CD4-positive, alpha-beta T cell treated with Interleukin-6 for 4 hours (primary cell): ENCODE results near the gene NMT1.
A peak's percentile ranks its signal among the peaks of the same experiment; 100 is the strongest.

Experiments used
- DNase-seq: peaks from one replicate; pipeline ENCODE4 v3.0.0-alpha.2; 2020; ENCODE audit warnings: mixed read lengths

NMT1 gene

DNA sequence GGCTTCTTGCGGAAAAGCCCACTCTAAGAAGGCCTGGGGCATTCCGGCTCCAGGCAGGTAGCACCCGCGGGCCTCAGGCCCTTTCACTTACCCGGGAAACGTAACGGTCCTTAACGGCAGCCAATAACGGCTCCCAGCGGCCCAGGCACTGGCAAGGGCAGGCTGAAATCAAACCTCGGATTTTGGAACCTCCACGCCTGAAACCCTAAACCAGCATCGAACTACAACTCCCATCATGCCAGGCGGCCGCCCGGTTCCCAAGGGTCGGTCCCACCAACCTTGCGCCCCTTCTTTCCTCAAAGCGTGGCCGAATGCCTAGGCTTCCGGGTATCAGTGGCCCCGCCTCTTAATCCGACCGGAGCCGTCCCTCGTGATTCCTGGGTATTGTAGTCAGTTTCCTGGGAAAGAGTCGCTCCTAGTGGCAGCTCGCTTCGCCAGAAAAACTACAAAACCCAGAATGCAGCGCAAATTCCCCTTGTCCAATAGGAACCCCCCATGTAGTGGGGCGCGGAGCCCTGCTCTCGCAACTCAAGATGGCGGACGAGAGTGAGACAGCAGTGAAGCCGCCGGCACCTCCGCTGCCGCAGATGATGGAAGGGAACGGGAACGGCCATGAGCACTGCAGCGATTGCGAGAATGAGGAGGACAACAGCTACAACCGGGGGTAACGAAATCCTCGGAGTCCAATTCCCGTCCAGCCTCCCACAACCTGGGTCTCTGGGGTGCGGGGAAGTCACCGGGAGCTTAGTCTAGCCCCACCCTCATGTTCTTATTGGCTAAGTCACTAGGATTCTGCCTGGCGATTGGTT lies at the start of gene NMT1:
NMT1 (plus strand) TSS at position 521 of the 809 bp plus-strand sequence; CDS start at position 534, 13 bp downstream.
- peak; percentile 95 for DNase-seq

DNA sequence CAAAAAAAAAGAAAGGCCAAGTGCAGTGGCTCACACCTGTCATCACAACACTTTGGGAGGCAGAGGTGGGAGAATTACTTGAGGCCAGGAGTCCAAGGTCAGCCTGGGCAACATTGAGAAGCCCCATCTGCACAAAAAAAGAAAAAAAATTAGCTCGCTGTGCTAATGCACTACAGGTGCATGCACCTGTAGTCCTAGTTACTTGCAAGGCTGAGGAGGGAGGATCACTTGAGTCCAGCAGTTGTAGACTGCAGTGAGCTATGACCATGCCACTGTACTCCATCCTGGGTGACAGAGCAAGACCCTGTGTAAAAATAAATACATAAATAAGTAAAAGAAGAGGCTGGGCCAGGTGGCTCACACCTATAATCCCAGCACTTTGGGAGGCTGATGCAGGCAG lies 49.4 kb upstream of the NMT1 start:
- DNase-seq, result no peak

DNA sequence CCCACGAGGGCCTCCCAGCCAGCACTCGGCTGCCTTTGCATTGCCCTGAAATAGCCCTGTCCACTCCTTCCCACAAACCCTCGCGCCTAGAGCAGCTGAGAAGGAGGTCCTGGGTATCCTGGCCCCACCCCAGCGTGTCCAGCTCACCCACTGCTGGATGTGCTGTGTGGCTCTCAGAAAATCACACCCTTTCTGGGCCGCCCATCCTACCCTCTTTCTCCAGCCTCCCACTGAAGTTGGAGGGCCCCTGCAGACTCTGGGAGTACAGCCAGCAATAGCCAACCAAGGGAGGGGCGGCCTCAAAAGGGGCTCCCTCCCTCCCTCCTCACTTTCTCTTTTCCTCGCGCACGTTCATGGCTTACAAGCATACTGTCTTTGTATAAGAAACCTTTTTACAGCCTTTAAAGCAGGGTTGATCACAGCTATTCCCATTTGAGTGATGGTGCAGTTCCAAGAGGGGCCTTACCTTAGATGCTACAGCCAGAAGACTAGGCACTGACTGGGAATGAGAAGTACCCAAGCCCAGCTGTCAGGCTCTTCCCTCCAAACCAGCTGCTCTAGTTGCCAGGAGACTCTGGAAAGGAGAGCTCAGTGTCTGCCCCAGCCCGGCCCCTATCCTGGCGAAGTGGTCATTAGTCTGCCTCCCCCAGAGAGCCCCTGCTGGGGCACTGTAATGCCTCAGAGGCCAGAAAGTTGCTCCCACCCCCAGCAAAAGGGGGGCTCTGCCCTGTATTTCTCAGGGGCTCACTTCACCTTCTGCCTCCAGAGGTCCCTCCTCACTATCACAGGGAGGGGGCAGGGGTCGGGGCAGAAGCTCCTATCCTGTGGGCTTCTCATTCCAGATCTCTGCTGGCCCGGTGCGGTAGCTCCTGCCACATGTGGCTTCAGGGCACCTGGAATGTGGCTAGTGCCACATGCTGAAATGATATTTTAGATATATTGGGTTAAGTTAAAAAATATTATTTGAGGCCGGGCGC lies 47.8 kb upstream of the NMT1 start:
- DNase-seq, result no peak

DNA sequence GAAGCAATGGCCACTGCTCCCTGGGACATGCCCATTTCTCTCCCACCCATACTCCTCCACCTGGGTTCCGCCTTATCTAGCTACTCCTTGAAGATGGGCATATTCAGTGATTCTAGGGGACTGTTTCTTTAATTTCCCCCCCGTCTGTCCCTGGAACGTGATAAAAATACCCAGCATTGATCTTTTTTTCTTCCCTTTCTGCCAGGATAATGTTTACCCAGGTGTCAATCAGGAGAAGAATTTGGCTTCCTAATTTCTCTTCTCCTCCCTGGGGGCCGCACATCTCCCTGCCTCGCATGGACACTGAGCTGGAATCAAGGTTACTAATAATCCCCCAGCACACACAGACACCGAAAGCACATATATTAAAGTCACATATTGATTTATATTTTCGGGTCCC lies 44.9 kb upstream of the NMT1 start:
- DNase-seq, result no peak

DNA sequence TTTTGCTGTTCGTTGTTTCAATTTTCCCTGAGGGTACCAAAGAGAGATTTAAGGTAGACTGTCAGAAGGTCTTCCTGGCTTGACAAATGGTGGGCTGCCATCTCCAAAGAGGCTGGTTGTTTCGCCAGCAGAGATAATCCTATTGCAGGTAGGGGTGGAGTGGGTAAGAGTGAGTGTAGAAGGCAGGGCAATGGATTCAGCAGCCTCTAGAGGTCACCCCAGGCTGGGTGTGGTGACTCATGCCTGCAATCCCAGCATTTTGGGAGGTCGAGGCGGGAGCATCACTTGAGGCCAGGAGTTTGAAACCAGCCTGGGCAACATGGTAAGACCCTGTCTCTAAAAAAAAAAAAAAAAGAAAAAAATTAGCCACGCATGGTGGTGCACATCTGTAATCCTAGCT lies 44.3 kb upstream of the NMT1 start:
- no peak for DNase-seq

DNA sequence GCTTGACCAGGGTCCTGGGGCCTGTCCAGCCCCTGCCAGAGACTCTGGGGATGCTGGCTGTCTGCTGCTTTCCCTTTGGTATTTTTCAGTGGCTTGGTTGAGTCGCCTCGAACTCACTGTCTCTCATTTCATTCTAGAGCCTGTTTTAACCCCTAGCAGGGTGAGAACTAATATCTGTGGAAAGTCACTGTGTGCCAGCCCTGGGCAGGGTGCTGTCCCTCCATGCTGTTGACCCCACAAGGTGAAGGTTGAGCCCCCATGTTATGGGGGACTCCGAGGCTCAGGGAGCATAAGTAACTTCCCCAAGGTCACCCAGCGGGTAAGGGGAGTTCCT lies 42.6 kb upstream of the NMT1 start:
- no peak for DNase-seq

DNA sequence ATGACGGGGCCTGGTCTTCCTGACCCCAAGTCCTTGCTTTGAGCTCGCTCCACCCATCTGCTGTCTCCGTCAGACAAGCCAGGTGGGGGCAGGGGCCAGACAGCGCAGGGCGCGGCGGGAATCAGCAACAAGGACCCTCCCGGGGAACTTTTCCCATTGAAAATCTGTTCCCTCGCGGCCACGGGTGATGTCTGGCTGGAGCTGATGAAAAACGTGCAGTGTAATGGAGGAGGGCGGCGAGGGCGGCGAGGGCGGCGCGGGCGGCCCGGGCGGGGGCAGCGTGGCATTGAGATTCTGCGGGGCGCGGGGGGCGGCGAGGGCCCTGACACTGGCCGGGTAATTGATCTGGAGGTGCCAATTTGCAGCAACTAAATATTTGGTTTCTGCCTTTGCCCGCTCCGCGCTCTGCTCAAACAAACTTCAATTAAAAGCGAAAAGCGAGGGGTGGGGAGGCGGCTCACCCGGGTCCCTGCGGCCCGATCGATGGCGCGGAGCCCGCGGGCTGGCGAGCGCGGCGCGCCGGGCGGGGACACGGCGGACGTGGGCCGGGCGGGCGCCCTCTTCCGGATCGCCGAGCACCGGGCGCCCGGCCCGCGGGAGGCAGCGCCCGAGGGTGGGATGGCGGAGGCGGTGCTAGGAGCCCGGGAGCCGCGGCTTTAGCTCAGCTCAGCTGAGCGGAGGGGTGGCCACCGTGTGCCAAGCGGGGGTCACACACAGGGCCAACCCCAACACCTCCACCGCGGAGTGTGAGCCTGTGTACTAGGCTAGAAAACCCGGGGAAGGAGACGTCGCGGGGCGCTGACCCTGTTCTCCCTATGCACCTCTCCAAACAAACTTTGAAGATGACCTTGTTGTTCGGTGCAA lies 42.0 kb upstream of the NMT1 start:
- peak; percentile 57 for DNase-seq

DNA sequence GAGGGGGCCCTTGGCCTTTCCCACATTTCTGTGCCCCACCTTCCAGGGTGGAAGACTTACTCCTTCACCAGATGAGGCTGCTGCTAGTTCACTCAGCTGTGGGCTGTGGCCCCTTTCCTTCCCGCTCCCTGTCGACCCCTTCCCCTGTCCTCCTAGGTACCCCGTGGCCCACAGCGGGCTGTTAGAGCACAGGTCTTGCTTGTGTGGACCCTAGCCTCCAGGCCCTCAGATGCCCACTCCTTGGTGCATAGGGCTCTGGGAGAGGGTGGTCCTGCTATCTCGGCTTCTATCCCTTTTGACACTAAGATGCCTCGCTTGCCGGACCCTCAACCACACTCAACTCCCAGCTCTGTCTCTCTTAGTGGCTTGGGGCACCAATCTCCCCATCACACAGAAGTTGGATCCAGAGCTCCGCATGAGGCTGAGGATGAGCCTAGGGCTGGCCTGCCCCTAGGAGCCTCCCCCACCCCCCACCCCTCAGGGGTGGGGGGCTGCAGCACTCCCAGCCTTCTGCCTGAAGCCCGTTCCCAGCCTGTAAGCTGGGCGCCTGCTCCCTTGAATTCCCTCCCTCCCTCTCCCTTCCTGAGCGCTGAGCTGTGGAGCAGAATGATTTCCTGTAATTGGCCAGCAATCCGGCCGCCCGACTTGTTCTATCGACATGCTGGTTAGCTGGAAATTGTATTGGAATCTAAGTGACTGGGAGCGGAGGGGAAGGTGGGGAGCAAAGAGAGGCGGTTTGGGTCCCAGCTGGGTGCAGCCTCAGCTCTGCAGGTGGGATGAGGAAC lies 40.6 kb upstream of the NMT1 start:
- no peak for DNase-seq

DNA sequence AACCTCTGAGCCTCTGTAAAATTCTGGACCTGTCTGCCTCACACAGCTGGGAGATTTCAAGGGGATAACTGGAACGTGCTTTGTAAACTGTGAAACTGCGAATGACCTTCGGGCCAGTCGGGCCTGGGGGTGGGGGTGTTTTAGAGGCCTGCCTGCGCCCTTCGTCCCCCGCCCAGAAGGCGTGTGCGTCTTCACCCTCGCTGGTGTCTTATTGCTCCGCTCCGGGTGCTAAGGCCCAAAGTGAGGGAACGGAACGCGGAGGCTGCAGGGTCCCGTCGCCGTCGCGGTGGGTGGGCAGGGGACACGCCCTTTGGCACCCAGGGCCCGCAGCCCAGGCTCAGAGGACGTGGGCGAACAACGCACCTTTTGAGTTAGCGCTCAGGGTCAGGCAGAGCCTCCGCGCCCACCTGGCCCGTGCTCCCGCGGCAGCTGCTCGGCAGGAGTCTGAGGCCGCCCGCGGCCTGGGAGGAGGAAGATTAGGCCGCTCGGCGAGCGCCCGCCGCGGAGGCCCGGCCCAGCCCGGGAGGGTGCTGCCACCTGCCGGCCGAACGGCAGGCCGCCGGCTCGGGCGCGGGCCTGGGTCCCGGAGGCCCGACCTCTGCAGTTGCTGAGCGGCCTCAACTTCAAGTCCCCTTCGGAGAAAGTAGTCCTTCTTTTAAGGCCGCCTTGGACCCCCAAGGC lies 39.4 kb upstream of the NMT1 start:
- peak; percentile 74 for DNase-seq

DNA sequence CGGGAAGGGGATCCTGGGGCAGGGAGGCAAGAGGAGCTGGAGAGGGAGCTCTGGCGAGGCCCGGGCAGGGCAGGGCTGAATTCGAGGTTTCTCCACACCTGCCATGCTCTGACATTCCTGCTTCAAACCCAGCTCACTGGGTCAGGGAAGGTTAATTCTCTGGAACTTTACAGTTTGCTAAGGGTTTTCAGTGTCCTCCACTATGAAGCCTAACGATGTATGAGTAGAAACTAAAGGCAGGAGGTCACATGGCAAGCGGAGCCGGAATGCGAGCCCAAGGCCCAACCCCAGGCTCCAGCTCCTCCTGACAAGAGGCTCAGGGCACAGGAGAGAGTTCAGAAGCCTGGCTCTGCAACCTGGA lies 38.8 kb upstream of the NMT1 start:
- no peak for DNase-seq

DNA sequence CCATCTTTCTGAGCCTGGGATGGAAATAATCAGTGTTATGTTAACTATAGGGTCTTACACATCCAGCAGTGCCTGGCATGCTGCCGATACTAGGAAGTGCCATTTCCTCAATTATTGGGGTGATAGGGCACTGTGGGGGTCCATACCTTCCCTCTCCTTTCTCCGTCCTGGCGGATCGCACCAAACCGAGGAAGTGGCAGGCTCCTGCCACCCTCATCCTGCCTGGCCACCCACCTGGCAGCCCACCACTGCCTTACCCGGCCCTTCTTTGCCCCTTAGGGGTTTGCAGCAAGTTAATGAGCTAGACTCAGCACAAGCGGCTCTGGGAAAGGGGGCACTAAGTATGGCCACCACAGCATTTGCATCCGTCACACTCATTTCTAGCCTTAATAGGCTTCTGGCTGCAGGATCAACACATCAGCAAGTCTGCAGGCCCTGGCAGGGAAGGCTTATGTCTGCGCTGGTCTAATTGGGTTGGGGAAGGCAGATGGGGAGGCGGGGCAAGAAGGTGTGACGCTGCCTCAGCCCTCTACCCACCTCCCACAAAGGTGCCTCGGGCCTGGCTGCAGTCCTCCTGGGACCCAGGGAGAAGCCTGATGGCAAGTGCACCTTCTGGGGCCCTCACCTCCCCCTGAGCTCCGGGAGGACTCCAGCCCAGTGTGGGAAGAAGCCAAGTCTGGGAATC lies 38.3 kb upstream of the NMT1 start:
- no peak for DNase-seq

DNA sequence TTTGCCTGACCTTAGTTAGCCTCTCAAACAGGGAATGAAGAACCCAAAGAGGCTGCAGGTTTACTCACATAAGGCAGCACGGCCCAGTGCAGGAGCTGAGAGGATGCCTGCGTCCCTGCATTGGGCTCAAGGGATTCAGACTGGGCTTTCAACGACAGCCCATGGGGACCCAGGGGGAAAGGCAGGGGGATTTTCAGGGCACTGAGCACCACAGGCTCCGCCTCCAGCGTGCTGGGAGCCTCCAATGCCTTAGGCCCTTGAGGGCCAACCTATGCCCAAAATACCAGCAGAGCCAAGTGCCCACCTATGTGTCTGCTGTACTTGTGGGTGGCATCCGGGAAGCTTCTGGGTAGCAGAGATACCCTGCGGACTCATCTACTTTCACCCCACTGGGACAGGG lies 32.0 kb upstream of the NMT1 start:
- no peak for DNase-seq

DNA sequence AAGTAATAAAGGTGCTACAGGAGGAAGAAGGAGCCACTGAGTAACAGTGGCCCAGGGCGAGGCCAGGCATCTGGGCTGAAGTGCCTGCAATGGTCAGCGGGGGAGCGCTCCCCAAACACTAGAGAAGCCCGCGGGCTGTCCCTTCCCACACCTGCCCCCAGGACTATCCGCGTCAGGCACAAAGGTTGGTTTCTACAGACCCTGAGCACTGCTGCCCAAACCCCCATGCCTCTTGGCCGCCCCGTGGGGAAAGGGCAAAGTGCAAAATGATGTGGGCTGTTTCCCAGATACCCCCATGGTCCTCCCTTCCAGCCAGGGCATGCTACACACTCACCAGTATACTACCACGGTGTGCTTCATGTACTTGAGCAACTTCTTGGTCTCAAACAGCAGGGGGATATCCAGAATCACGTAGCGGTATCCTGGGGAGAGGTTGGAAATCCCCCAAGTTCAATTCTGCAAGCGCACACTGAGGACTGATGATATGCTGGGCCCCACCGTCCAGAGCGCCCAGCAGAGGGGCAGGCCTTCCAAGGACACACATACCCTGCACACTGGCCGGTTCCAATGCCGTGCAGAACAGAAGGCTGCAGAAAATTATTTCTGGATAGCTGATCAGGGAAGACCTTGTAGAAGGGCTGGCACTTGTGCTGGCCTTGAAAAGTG lies 31.2 kb upstream of the NMT1 start:
- DNase-seq, result no peak

DNA sequence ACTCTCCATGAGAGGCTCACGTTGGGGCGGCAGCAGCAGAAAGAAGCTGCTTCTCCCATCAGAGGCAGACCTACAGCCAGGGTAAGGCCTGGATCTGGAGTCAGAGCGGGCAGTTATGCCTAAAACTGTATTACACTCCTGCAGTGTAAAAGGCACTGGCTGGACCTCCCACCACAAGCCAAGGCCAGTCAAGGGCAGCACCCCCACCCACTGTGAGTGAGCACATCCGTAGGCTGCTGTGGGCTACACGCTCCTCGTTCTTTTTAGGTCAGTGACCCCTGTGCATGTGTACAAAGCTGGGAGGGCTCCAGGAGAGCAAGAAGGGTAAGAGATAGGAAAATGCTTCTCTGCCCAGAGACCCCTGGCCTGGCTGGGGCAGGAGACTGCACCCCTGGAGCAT lies 30.4 kb upstream of the NMT1 start:
- DNase-seq, result no peak

DNA sequence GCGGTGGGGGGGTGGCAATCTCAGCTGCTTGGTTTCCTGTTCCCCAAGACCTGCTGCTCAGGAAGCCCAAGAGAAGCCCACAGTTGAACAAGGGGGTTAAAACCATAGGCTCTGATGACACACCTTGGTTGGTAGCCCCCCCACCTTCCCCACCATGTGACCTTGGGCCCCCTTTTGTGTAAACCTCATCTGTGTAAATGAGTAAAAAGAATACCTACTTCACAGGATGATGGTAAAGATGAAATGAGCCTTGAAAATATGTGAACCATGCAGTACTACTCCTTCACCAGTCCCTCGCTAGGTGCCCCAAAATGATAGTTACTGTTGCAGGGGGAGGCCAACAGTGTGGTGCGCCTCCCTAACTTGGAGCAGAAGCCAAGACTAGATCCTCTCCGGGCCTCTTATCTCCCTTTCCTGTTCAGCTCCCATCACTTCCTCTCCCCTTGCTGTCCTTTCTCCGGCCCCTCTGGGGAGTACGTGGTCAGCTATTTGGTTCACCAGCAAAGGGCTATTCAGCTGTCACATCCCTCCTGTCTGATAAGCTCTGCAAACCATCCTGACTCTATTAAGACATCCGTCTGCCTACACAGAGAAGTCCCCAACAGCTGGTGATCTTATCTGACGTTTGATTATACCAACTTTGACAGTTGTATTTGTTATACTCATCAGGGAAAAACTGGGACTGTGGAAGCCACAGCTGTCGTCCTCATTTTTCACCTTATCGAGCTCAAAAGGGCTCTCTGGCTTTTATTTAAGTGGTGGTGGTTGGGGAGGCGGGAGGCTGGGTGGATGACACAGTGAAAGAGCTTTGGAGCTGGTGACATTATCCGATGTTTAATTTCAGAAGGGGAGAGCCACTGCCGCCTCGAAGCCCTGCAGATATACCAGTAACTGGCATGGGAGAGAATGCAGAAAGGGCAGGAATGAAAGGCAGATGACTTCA lies 29.6 kb upstream of the NMT1 start:
- DNase-seq, result no peak

DNA sequence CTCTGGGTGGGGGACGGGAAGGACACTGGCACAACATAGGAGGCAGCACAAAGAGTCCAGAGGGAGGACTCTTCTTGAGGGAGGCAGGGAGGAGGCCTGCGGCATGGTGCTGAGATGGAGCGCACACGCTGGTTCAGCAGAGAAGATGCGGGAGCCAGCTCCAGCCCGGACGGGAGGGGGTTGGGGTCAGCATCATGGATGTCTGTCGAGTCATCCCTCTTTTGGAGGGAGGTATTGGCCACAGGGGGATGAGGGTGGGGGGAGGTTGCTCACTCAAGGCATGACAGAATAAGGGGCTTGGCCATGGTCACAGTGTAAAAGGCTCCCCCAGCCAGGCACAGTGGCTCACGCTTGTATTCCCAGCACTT lies 29.0 kb upstream of the NMT1 start:
- no peak for DNase-seq

DNA sequence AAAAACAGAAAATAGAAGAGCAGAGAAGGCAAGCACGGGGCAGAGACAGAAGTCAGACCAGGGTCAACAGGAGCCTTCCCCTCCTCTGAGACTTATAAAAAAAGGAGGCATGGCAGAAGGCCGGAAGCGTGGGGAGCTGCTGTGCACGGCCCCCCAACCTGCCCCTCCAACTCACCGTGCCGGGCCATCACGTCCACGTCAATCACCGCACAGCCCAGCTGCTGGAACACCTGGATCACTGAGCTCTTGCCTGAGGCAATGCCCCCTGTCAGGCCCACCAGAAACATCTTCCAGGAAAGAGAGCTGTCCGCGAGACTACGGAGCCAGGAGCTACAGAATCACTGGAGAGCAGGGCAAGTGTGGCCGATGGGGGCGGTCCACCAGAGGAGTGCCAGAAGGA lies 26.5 kb upstream of the NMT1 start:
- no peak for DNase-seq

DNA sequence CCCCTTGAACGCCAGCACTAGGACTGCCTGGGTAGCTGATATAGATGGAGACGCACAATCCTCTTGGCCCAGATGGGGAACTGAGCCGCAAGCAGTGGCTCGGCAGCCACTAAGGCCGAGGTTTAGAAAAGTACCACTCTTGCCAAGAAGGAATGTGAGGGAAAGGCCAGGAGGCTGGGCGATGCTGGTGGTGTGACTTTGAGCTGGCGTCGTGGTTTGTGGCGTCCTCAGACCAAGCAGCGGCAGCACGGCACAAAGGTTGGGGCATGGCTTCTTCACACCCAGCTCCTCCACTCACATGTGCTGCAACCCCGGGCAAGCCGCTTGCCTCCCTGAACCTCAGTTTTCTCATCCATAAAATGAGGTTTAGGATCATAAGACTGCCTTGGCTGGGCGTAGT lies 25.3 kb upstream of the NMT1 start:
- DNase-seq, result no peak

DNA sequence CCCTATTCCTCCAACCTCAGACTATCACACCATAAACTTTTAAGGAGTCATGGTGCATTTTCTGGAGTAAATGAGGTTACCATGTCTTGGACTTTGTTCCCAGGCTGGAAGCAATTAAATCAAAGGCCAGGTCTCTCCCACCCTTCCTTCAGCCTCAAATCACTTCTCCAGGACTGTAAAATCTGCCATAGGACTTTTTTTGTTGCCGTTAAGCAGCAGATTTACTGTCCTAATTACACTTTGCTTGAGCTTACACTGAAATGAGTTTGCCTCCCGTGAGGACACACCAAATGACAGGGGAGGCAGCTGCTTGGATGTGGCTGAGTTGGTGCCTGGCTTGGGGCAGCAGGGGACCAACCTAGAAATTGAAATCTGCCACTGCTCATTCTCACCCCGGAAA lies 24.4 kb upstream of the NMT1 start:
- no peak for DNase-seq
